Neuronal stem cell (in vitro differentiated cells): ENCODE results near the gene CNOT2.

Experiments used
- DNase-seq: peaks from one replicate; pipeline ENCODE4 v3.0.0-alpha.2; 2013; ENCODE audit warnings: low spot score
- H2AFZ ChIP-seq: one replicate; pipeline ENCODE4 v1.6.1; 2013; ENCODE audit warnings: mild to moderate bottlenecking, low read length, inconsistent platforms
- H2AK5ac ChIP-seq: 2 replicates; pipeline ENCODE4 v1.6.1; 2013; ENCODE audit warnings: low read depth, mild to moderate bottlenecking, inconsistent platforms, low read length, moderate library complexity, mixed read lengths
- H2BK120ac ChIP-seq: 2 replicates; pipeline ENCODE4 v1.6.1; 2013; ENCODE audit warnings: low read depth, mild to moderate bottlenecking, inconsistent platforms, low read length, moderate library complexity, mixed read lengths
- H2BK12ac ChIP-seq: one replicate; pipeline ENCODE4 v1.6.1; 2013; ENCODE audit warnings: low read length, inconsistent platforms
- H2BK15ac ChIP-seq: 2 replicates; pipeline ENCODE4 v1.6.1; 2013; ENCODE audit warnings: mild to moderate bottlenecking, low read length, inconsistent platforms, mixed read lengths
- H2BK5ac ChIP-seq: one replicate; pipeline ENCODE4 v1.6.1; 2013; ENCODE audit warnings: inconsistent platforms, mild to moderate bottlenecking, low read length, moderate library complexity
- H3K14ac ChIP-seq: one replicate; pipeline ENCODE4 v1.6.1; 2013; ENCODE audit warnings: low read length, inconsistent platforms
- H3K18ac ChIP-seq: 2 replicates; pipeline ENCODE4 v1.6.1; 2013; ENCODE audit warnings: low read length, inconsistent platforms
- H3K23ac ChIP-seq: 2 replicates; pipeline ENCODE4 v1.6.1; 2013; ENCODE audit warnings: low read depth, mild to moderate bottlenecking, mixed read lengths, low read length, inconsistent platforms; ENCODE audit not compliant: poor library complexity
- H3K27ac ChIP-seq: replicated peaks from 3 replicates; pipeline ENCODE4 v1.5.1; 2013; ENCODE audit warnings: low read length, inconsistent platforms
- H3K27me3 ChIP-seq, 3 experiments: 2 replicates each; pipeline ENCODE4 v1.6.1; 2013; ENCODE audit warnings: low read length in 3 of 3, mild to moderate bottlenecking in 2 of 3, inconsistent platforms in 1 of 3, low read depth in 1 of 3, mixed read lengths in 1 of 3, moderate library complexity in 1 of 3; ENCODE audit not compliant: control insufficient read depth in 3 of 3, insufficient read depth in 3 of 3
- H3K36me3 ChIP-seq, 2 donors: replicated peaks in 1 of 2; 2 replicates each; pipeline ENCODE4 v1.6.1; 2013; ENCODE audit warnings: low read length in 2 of 2; ENCODE audit not compliant: control insufficient read depth in 2 of 2, insufficient read depth in 2 of 2
- H3K4ac ChIP-seq: 2 replicates; pipeline ENCODE4 v1.6.1; 2013; ENCODE audit warnings: inconsistent platforms, mild to moderate bottlenecking, low read length, moderate library complexity
- H3K4me1 ChIP-seq, 2 donors: 1 replicate in 1 of 2; 2 replicates in 1 of 2; pipeline ENCODE4 v1.6.1; 2013; ENCODE audit warnings: low read length in 2 of 2, low read depth in 1 of 2; ENCODE audit not compliant: control insufficient read depth in 2 of 2, insufficient read depth in 1 of 2
- H3K4me2 ChIP-seq: one replicate; pipeline ENCODE4 v1.6.1; 2013; ENCODE audit warnings: mild to moderate bottlenecking, low read length, inconsistent platforms; ENCODE audit not compliant: insufficient read depth, poor library complexity, severe bottlenecking
- H3K4me3 ChIP-seq, 2 donors: 2 replicates each; pipeline ENCODE4 v1.5.1; 2013; ENCODE audit warnings: low read length in 2 of 2, mild to moderate bottlenecking in 2 of 2, inconsistent platforms in 1 of 2, moderate library complexity in 1 of 2
- H3K79me1 ChIP-seq: one replicate; pipeline ENCODE4 v1.6.1; 2013; ENCODE audit warnings: low read depth, mild to moderate bottlenecking, inconsistent platforms, low read length, moderate library complexity
- H3K9ac ChIP-seq: one replicate; pipeline ENCODE4 v1.6.1; 2013; ENCODE audit warnings: mild to moderate bottlenecking, low read depth, low read length, inconsistent platforms; ENCODE audit not compliant: poor library complexity
- H3K9me3 ChIP-seq, 2 donors: replicated peaks in 1 of 2; 2 replicates each; pipeline versions ENCODE3 to v1.6.1; 2013; ENCODE audit warnings: low read length in 2 of 2, mild to moderate bottlenecking in 2 of 2, inconsistent platforms in 1 of 2, low read depth in 1 of 2, mixed read lengths in 1 of 2, moderate library complexity in 1 of 2; ENCODE audit not compliant: control insufficient read depth in 2 of 2, insufficient read depth in 1 of 2
- H4K8ac ChIP-seq: one replicate; pipeline ENCODE4 v1.6.1; 2013; ENCODE audit warnings: low read depth, mild to moderate bottlenecking, inconsistent platforms, low read length, moderate library complexity
- H4K91ac ChIP-seq: one replicate; pipeline ENCODE4 v1.6.1; 2013; ENCODE audit warnings: low read length, low read depth, mild to moderate bottlenecking, inconsistent platforms; ENCODE audit not compliant: poor library complexity
- WGBS, 2 donors: extraction: QIAGEN DNeasy Blood & Tissue Kit; methylation state at CpG; one replicate each; pipeline ENCODE4 v1.1.7; 2013; ENCODE audit warnings: missing lambda C conversion rate in 2 of 2, mixed read lengths in 1 of 2; ENCODE audit not compliant: insufficient read length in 2 of 2, insufficient replicate concordance in 1 of 2; ENCODE audit errors: extremely low coverage in 2 of 2; 5-methylcytosine and 5-hydroxymethylcytosine counted together

Gene CNOT2

GRCh38 chr12:70270108-70270507, 26.9 kb downstream of the CNOT2 start:
- Histone ChIP-seq H3K9ac (no peak overlapping the region), H3K4me1 (peaks cover 0 to 2% of the 10 kb centered on the region in 2 donors), H2BK120ac (no peak overlapping the region), H3K9me3 (peaks cover 0 to 17% of the 10 kb centered on the region in 2 donors), H2BK15ac (no peak overlapping the region), H3K4me2 (no peak overlapping the region), H3K36me3 (peaks cover 0 to 18% of the 10 kb centered on the region in 2 donors), H4K8ac (no peak overlapping the region), H3K23ac (no peak overlapping the region), H2AK5ac (no peak overlapping the region), H3K18ac (no peak overlapping the region), H4K91ac (no peak overlapping the region), H3K4ac (no peak overlapping the region), H2AFZ (no peak overlapping the region), H3K4me3 (no peak overlapping the region), H3K14ac (no peak overlapping the region), H3K27ac (no peak overlapping the region), H3K79me1 (no peaks in the 10 kb centered on the region), H2BK12ac (no peak overlapping the region), H3K27me3 (no peaks in the 10 kb centered on the region), H2BK5ac (no peak overlapping the region)
- WGBS, 2 donors, result no CpG with 5 or more reads among the region's 1 CpG
- DNase-seq, result no peak

GRCh38 chr12:70271025-70271424, 27.8 kb downstream of the CNOT2 start:
- Histone ChIP-seq H2BK15ac (no peak overlapping the region), H3K4me2 (no peak overlapping the region), H3K9ac (no peak overlapping the region), H2BK120ac (no peak overlapping the region), H3K36me3 (peaks cover 0 to 22% of the 10 kb centered on the region in 2 donors), H2BK5ac (no peak overlapping the region), H2BK12ac (no peak overlapping the region), H3K23ac (no peak overlapping the region), H2AFZ (no peak overlapping the region), H4K8ac (no peak overlapping the region), H3K18ac (no peak overlapping the region), H3K4me3 (no peak overlapping the region), H3K14ac (no peak overlapping the region), H3K4ac (no peak overlapping the region), H4K91ac (no peak overlapping the region), H2AK5ac (no peak overlapping the region), H3K27me3 (no peaks in the 10 kb centered on the region), H3K4me1 (peaks cover 0 to 2% of the 10 kb centered on the region in 2 donors), H3K27ac (no peak overlapping the region), H3K79me1 (no peaks in the 10 kb centered on the region), H3K9me3 (peaks cover 0 to 23% of the 10 kb centered on the region in 2 donors)
- DNase-seq, result no peak

- Histone ChIP-seq H3K27me3 (no peaks in the 10 kb centered on the region), H4K91ac (no peak overlapping the region), H2BK5ac (no peak overlapping the region), H2BK12ac (no peak overlapping the region), H2AK5ac (no peak overlapping the region), H3K9ac (no peak overlapping the region), H3K27ac (no peak overlapping the region), H3K9me3 (peaks cover 0 to 21% of the 10 kb centered on the region in 2 donors), H3K4me3 (no peak overlapping the region), H2BK15ac (no peak overlapping the region), H4K8ac (no peak overlapping the region), H3K79me1 (no peaks in the 10 kb centered on the region), H3K18ac (no peak overlapping the region), H3K36me3 (peaks cover 0 to 22% of the 10 kb centered on the region in 2 donors), H2BK120ac (no peak overlapping the region), H3K4me2 (no peak overlapping the region), H3K4ac (no peak overlapping the region), H2AFZ (no peak overlapping the region), H3K23ac (no peak overlapping the region), H3K14ac (no peak overlapping the region), H3K4me1 (peaks cover 0 to 2% of the 10 kb centered on the region in 2 donors)
- no CpG with 5 or more reads among the region's 3 CpGs for WGBS, 2 donors
- DNase-seq, result no peak
Observed at GRCh38 chr12:70272510-70272909, 29.3 kb downstream of the CNOT2 start.

- Histone ChIP-seq H3K27ac (no peak overlapping the region), H3K18ac (no peak overlapping the region), H3K79me1 (no peaks in the 10 kb centered on the region), H3K23ac (no peak overlapping the region), H2AFZ (no peak overlapping the region), H3K9me3 (peaks cover 0 to 20% of the 10 kb centered on the region in 2 donors), H3K9ac (no peak overlapping the region), H2BK120ac (no peak overlapping the region), H2BK5ac (no peak overlapping the region), H3K14ac (no peak overlapping the region), H3K4me1 (peaks cover 0 to 2% of the 10 kb centered on the region in 2 donors), H2BK12ac (no peak overlapping the region), H4K8ac (no peak overlapping the region), H3K36me3 (peaks cover 3 to 47% of the 10 kb centered on the region in 2 donors), H4K91ac (no peak overlapping the region), H2AK5ac (no peak overlapping the region), H3K4me2 (no peak overlapping the region), H2BK15ac (no peak overlapping the region), H3K4me3 (no peak overlapping the region), H3K4ac (no peak overlapping the region), H3K27me3 (no peaks in the 10 kb centered on the region)
- DNase-seq, result no peak
Observed at GRCh38 chr12:70275045-70275444, 31.8 kb downstream of the CNOT2 start.
